Nephron progenitor cell (in vitro differentiated cells): Measurements from ENCODE around the gene POLA1.
A peak's percentile ranks its signal among the peaks of the same experiment; 100 is the strongest.

Source experiments
- DNase-seq: peaks from one replicate; pipeline ENCODE4 v3.0.0; 2021
- H3K27ac Mint-ChIP-seq: 2 replicates; pipeline ENCODE4 v1.8.0; 2021; ENCODE audit warnings: mild to moderate bottlenecking, moderate library complexity, mixed read lengths
- H3K27me3 Mint-ChIP-seq: 2 replicates; pipeline ENCODE4 v1.8.0; 2021; ENCODE audit warnings: mild to moderate bottlenecking, low read depth, mixed read lengths; ENCODE audit not compliant: poor library complexity
- H3K36me3 Mint-ChIP-seq: 2 replicates; pipeline ENCODE4 v1.8.0; 2021; ENCODE audit warnings: low read depth, mixed read lengths
- H3K4me1 Mint-ChIP-seq: 2 replicates; pipeline ENCODE4 v1.8.0; 2021; ENCODE audit warnings: mixed read lengths
- H3K4me3 Mint-ChIP-seq: 2 replicates; pipeline ENCODE4 v1.8.0; 2021; ENCODE audit warnings: mild to moderate bottlenecking, moderate library complexity, mixed read lengths
- H3K9me3 Mint-ChIP-seq: 2 replicates; pipeline ENCODE4 v1.8.0; 2021; ENCODE audit warnings: mild to moderate bottlenecking, moderate library complexity, mixed read lengths
- TF ChIP-seq, protein P1 (sequence below): fragments of 200-600 bp; sonication (generic); IDR thresholded peaks from 2 replicates; pipeline ENCODE4 v1.5.0; 2021; ENCODE audit warnings: antibody characterized with exemption

POLA1 gene

DNA sequence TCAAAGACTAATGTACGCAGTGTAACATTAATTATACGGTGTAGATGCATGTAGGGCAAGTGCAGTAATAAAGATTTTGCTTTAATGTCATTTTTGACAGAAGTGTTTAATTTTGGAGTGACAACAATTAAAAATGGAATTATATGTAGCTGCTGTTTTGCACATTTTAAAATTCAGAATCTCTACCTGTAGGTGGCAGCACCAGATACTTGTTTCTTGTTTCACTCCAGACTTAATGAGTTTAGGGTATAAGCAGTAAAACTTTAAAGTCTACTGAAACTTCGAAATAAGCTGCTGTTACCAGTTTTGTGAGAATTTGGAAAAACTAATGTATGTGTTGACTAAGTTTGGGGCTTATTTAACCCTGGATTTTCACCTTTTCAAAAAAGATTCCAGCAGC lies 144.9 kb downstream of the POLA1 start:
- peaks cover 26% of the 10 kb centered on the region for H3K36me3 Mint-ChIP-seq
- H3K27me3 Mint-ChIP-seq: no peaks in the 10 kb centered on the region
- TF ChIP-seq, protein P1, sequence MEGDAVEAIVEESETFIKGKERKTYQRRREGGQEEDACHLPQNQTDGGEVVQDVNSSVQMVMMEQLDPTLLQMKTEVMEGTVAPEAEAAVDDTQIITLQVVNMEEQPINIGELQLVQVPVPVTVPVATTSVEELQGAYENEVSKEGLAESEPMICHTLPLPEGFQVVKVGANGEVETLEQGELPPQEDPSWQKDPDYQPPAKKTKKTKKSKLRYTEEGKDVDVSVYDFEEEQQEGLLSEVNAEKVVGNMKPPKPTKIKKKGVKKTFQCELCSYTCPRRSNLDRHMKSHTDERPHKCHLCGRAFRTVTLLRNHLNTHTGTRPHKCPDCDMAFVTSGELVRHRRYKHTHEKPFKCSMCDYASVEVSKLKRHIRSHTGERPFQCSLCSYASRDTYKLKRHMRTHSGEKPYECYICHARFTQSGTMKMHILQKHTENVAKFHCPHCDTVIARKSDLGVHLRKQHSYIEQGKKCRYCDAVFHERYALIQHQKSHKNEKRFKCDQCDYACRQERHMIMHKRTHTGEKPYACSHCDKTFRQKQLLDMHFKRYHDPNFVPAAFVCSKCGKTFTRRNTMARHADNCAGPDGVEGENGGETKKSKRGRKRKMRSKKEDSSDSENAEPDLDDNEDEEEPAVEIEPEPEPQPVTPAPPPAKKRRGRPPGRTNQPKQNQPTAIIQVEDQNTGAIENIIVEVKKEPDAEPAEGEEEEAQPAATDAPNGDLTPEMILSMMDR: peak; percentile 62
- no peak overlapping the region for H3K4me3 Mint-ChIP-seq
- H3K27ac Mint-ChIP-seq: no peak overlapping the region
- H3K9me3 Mint-ChIP-seq: no peaks in the 10 kb centered on the region
- H3K4me1 Mint-ChIP-seq: peaks cover 5% of the 10 kb centered on the region
- DNase-seq: no peak

DNA sequence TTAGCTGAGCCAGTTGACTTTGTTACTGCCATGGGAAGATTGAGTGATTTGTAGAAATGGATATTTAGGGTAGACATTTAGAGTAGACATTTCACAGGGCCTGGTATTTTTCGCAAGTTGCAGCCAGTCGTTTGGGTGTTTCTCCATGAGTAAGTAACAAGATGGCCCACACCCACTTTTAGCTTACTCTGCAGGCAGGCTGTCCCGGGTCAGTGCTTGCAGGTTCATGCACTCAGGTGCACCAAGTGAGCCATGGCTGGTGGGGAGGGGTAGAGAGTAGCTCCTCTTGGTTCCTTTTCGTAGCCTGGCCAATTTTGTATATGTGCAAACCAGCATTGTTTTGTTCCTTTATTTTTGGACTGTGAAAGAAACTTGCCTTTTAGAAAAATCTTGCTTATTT lies 145.6 kb downstream of the POLA1 start:
- Mint-ChIP-seq H3K27ac (no peak overlapping the region), H3K36me3 (peaks cover 22% of the 10 kb centered on the region), H3K4me3 (no peak overlapping the region), H3K9me3 (no peaks in the 10 kb centered on the region), H3K4me1 (peaks cover 5% of the 10 kb centered on the region), H3K27me3 (no peaks in the 10 kb centered on the region)
- DNase-seq: no peak
- TF ChIP-seq, protein P1: no peak

DNA sequence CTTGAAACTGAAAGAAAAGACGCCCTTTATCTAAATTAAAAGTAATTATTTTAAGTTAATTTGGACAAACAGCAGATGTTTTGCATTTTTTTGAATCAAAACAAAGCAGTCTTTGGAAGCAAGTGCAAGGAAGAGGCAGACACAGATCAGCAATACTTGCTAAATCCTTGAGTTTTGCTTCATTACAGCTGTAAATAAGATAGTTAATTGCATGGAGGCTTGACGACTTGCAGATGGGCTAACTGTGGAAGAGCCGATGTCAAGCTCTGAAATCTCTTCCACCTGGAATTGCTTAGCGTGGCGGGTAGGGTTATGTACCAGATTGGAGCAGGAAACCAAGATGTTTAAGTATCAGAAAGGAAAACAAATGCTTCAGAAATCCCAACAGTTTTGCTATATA lies 148.8 kb downstream of the POLA1 start:
- peaks cover 14% of the 10 kb centered on the region for H3K36me3 Mint-ChIP-seq
- H3K4me1 Mint-ChIP-seq: peaks cover 5% of the 10 kb centered on the region
- DNase-seq: no peak
- H3K27me3 Mint-ChIP-seq: no peaks in the 10 kb centered on the region
- H3K4me3 Mint-ChIP-seq: no peak overlapping the region
- TF ChIP-seq, protein P1: no peak
- no peak overlapping the region for H3K27ac Mint-ChIP-seq
- no peaks in the 10 kb centered on the region for H3K9me3 Mint-ChIP-seq

DNA sequence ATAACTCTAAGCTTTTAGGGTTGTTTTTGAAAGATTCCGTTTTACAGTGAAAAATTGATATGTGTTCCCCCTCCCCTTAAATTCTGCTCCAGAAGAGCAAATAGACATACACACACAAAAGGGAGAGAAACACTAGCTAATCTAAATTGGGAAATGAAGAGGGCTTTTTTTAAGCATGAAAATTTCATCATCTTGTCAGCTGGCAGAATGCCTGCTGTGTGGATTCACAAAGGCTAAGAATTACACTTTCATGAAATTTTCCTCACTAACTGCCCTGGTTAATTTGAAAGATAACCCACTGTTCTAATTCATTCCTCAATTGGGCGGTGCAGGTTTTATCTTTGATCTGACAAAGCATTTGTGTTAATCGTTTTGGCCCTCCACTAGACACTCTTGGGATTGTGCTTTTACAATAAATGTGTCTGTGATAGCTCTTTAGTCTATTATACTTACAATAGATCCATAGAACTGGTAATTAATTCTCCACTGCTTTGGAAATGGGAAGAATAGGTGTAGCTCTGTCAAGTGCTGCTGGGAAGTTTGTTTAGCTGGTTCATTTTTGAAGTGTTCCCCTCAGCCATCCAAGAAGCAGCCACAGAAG lies 152.9 kb downstream of the POLA1 start:
- no peak for DNase-seq
- H3K9me3 Mint-ChIP-seq: no peaks in the 10 kb centered on the region
- no peaks in the 10 kb centered on the region for H3K4me1 Mint-ChIP-seq
- peaks cover 27% of the 10 kb centered on the region for H3K36me3 Mint-ChIP-seq
- no peak overlapping the region for H3K27ac Mint-ChIP-seq
- peaks cover 4% of the 10 kb centered on the region for H3K27me3 Mint-ChIP-seq
- TF ChIP-seq, protein P1: no peak
- no peak overlapping the region for H3K4me3 Mint-ChIP-seq

DNA sequence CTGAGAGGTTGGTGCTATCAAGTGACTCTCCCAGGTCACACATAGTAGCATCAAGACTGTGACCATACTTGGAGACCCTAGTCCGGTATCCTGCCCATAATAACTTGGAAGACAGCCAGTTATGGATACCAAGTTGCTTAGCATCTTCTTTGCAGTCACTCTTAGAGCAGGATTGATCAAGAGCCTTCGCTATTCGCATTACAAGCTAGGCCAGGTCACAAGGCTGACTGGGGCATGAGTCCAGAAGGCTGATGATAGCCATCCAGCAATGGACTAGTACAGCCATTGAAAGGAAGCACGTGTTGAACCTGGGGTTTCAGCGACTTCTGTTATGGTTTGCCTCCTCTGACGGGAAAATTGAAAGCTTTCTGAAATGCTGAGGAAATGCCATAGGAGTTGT lies 157.6 kb downstream of the POLA1 start:
- Mint-ChIP-seq H3K36me3 (peaks cover 46% of the 10 kb centered on the region), H3K27ac (no peak overlapping the region), H3K27me3 (peaks cover 4% of the 10 kb centered on the region), H3K4me1 (no peaks in the 10 kb centered on the region), H3K9me3 (no peaks in the 10 kb centered on the region), H3K4me3 (no peak overlapping the region)
- TF ChIP-seq, protein P1: no peak
- DNase-seq: no peak

DNA sequence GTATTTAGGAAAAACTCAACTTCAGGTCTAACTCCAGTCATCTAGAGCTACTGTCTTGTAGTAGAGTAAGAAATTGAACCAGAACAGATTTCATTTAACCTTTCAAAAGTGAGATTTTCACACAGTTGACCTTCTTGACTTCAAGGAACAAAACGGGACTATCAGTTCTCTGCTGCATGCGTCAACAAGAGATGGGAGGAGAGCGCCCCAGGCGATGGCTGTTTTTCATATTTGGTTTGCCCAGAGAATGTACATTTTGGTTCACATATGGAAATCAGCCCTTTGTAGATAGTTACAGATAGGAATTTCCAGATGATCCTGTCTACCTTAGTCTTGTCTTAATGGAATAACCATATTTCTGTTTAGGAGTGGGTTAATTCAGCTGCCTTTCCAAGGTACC lies 158.1 kb downstream of the POLA1 start:
- Mint-ChIP-seq H3K27ac (no peak overlapping the region), H3K27me3 (peaks cover 4% of the 10 kb centered on the region), H3K4me3 (no peak overlapping the region), H3K36me3 (peaks cover 46% of the 10 kb centered on the region), H3K4me1 (no peaks in the 10 kb centered on the region), H3K9me3 (no peaks in the 10 kb centered on the region)
- TF ChIP-seq, protein P1: no peak
- no peak for DNase-seq
